GM19043 (cell line): ENCODE data around the gene DSTN.

Experiments
- ATAC-seq: cut with Tn5 transposase; IDR thresholded peaks from one replicate; pipeline ENCODE4 v1.9.1; 2021; ENCODE audit warnings: low read depth; ENCODE audit not compliant: unreplicated experiment

DSTN gene

DNA sequence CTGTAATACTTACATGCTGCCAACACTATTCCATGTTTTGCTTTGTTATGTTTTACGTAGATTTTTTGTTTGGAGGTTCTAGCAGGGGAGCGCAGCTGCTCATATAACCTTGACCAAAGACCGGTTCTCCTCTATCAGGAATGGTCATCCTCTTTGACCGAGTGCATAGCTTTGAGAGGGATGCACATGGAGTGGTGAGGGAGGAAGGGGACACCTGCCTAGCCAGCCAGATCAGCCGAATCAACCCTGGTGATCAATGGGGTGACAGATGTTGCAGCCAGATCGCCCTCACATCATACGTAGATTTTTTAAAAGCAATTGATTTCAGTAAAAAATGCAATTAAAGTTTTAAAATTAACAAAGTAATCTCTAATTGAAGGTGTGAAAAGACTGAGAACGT is 6.3 kb downstream of the DSTN start:
- ATAC-seq = no peak

DNA sequence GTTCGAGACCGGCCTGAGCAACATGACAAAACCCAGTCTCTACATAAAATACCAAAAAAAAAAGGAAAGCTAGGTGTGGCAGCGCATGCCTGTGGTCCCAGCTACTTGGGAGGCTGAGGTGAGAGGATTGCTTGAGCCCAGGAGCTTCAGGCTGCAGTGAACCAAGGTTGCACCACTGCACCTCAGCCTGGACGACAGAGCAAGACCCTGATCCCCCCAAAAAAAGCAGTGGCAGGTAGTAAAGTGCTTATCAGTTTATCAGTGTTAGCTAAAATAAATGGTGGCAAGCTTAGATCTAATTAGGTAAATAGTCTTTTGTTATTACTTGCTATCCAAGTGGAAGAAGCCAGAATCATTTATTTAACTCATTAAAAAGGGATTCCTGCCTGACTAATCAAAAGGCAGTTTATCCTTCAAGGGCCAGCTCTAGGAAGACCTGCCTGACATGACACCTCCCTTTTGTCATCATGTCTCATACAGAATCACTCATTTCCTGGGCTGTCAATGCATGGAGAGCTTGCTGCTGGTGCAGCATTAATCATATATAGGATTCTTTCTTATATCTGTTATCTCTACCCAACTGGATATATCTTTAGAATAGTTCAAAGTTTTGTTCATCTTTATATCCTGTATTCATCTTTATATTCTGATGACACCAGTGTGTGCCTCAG is 9.6 kb downstream of the DSTN start:
- ATAC-seq = no peak

DNA sequence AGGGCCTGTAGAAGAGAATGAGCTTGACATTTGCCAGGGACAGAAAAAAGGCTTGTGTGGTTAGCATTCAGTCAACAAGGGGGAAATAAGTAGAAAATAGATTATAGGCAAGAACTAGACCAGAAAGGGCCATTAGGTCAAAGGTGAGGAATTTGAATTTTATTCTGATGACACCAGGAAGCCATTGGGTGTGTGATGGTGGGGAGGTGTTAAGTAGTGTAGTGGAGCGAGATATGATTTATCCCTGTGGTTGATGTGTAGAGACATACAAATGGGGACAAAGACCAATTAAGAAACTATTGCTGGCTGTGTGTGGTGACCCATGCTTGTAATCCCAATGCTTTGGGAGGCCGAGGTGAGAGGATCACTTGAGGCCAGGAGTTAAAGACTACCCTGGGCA is 11.0 kb downstream of the DSTN start:
- no peak for ATAC-seq

DNA sequence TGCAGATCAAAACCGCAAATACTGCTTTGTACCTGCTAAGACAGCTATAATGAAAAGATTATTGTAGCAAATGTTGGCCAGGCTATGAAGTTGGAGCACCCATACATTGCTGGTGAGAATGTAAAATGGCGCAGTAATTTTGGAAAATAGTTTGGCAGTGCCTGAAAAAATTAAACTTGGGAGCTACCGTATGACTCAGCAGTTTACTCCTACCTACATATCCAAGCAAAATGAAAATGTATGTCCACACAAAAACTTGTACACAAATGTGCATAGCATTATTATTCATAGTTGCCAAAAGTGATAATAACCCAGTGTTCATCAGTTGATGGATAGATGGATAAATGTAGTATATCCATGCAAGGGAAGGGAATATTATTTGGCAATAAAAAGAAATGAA is 13.3 kb downstream of the DSTN start:
- ATAC-seq = no peak

DNA sequence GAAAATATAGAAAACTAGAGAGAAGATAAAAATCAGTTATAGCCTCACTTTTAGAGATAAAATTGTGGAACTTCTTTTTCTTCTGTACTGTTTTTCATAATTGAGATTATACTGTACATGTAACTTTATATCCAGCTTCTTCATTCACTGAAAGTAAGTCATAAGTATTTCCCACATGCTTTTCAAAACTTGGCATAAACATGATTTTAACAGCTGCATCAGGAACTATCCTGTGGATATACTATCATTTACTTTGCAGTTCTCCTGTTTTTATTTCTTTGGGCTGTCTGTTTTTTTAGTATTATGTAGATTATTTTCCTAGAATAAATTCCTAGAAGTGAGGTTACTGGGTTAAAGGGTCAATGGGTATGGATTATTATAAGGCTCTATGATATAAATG is 14.8 kb downstream of the DSTN start:
- ATAC-seq = no peak

DNA sequence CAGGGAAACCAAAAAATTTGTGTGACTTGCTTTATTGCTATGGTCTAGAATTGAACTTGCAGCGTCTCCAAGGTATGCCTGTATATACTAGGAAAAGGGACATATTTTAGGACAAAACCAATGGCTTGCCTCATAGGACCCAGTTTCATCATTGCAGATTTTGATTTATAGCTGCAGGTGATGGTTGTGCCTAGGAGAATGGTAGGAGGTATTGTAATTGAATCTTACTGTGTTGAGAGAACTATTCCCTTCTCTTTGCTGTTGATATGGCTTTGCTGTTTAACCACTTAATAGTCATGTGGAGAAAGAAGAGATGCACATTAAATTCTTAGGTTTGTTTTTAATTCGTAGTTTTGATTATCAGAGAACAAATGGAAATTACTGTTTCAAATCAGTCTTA is 16.4 kb downstream of the DSTN start:
- ATAC-seq = no peak

DNA sequence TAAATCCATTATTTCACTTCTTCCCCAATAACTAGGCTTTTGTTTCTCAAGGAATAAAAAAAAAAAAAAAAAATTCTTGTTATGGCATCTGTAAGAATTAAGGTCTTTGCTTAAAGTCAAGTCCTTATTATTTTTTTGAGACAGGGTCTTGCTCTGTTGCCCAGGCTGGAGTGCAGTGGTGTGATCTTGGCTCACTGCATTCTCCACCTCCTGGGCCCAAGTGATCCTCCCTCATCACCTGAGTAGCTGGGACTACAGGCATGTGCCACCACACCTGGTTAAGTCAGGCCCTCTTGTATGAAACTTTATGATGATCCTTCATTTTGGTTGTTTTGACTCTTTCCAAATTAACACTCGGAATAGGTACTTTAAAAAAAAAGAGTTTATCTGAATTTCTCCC is 17.3 kb downstream of the DSTN start:
- ATAC-seq = no peak

DNA sequence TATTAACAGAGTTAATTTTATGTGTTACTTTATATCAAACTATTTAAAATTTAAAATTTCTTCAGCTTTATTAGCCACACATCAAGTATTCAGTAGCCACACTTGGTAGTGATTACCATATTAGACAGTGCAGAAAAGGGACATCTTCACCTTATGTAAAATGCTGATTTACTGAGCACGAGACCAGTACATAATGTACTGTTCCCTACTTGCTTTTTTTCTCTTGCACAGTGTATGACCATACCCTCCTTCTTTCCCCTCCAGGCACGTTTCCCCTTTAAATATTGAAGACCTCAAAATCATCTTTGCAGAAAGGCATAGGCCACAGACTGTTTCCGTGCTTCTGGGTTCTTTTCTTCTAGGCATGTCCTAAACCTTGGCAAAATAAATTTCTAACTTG is 17.9 kb downstream of the DSTN start:
- no peak for ATAC-seq

DNA sequence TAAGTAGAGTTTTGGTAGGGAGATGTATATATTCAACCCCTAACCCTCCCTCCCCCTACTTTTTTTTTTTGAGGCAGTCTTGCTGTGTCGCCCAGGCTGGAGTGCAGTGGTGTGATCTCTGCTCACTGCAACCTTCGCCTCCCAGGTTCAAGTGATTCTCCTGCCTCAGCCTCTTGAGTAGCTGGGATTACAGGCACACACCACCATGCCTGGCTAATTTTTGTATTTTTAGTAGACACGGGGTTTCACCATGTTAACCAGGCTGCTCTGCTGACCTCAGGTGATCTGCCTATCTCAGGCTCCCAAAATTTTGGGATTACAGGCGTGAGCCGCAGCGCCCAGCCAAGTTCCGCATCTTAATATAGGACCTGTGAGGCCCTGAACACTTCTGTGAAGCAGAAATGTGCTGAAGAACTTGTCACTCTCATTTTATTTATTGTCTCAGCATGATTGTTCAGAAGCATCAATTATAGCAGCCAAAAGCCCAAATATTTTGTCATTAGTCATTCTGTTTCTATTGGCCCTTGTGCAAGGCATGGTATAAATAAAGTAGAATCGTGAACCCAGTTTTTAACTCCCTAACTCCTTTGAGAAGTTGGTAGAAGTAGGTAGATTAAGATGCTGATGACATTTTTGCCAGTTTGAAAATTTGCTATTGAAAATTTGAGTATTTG is 19.4 kb downstream of the DSTN start:
- ATAC-seq = no peak

DNA sequence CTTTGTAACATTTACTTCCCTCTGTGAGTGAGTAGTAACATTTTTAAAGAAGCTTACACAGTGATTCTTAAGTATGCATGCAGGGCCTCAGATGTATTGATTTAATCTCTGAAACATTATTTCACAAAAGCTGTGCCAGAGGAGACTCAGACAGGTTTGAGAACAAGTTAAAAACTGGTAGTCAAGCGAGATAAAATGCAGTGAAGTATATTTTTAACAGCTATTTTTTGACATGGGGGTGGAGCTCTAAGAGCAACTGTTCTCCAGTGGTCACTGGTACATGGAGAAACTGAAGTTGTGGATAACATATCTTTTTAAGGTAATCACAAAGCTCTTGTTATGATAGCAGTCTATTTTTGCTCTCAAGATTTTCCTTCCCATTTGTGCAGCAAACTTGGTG is 20.4 kb downstream of the DSTN start:
- ATAC-seq = no peak

DNA sequence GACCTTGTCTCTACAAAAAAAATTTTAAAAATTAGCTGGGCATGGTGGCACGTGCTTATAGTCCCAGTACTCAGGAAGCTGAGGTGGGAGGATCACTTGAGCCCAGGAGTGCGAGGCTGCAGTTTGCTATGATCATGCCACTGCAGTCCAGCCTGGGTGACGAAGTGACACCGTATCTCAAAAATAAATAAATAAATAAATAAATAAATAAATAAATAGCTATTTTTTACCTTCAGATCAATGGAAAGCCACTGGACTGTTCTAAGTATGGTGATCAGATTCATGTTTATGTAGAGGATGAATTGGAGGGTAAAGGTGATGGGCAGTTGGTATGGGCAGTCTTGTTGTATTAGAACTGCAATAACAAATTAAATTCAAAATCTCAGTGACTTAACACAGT is 24.0 kb downstream of the DSTN start:
- no peak for ATAC-seq

DNA sequence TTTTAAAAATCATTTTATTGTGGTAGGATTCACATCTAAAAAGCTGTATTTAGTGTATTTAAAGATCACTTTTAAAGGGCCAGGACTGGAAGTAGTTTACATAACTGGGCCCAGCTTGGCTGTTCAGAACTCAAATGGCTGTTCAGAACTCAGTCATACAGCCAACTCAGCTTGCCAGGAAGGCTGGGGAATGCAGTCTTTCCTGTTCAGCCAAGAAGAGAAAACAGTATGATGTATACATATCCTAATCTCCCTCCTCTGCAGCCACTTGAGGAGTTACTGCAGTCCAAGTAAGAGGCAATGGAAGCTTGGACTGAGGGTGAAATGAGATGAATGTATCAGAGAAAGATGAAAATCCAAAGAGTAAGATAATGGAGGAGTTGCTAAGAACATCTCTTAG is 24.6 kb downstream of the DSTN start:
- ATAC-seq = no peak

DNA sequence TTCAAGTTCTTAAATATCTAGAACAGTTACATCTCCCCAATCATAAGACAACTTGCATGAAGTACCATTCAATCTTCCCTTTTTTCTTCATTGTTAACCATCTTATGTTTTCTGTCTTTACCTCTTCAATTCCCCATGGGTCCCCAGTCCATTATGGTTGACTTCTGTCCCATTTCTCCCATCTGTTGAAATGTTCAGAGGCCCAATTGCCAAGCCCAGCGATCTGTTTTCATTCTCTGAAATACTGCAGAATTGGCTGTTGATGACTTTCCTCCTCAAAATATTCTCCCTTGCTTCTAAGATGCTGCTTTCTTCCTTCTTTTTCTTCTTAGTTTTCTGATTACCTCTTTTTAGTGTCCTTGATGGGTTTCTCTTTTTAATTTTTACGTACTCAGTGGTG is 26.0 kb downstream of the DSTN start:
- no peak for ATAC-seq

DNA sequence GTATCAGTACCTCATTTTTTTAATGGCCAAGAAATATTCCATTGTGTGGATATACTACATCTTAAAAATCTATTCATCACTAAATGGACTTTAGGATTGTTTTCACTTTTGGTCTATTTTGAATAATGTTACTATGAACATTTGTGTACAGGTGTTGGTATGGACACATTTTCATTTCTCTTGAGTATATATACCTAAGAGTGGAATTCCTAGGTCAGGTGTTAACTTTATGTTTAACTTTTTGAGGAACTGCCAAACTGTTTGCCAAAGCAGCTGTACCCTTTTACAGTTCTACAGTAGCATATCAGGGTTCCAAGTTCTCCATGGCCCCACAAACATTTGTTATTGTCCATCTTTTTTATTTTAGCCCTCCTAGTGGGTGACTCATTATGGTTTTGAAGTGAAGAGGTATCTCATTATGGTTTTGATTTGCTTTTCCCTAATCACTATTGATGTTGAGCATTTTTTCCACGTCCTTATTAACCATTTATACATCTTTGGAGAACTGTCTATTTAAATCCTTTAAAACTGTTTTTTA is 28.2 kb downstream of the DSTN start:
- no peak for ATAC-seq

DNA sequence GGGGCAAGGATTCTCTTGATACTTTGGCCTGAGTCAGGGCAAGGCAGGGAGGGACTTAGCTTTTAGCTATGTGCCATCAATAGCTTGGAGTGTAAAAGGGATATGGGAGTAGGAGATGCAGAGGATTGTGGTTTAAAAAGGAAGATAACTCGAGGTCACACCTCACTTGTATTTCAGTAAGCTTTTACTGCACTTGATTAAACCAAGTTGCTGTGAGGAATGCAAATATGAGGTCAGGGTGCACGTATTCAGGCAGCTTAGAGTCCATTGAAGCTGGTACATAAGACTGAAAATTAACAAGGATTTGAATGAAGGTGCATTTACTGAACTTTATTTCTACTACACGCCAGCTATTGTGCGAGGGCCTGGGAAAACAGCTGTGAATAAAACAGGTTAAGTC is 32.1 kb downstream of the DSTN start:
- no peak for ATAC-seq

DNA sequence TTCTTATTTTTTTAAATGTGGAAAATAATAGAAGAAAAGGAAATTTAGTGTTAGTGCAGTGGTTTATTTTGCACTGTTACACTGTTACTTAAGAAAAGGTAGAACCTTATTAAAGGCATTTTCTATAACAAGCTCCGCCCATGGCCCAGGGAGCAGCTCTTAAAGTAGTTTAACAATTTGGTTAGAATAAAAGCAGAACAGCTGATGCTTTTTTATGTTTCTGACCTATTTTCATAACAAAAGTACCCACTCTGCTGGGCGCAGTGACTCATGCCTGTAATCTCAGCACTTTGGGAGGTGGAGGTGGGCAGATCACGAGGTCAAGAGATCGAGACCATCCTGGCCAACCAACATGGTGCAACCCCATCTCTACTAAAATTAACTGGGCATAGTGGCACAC is 32.6 kb downstream of the DSTN start:
- ATAC-seq = no peak

DNA sequence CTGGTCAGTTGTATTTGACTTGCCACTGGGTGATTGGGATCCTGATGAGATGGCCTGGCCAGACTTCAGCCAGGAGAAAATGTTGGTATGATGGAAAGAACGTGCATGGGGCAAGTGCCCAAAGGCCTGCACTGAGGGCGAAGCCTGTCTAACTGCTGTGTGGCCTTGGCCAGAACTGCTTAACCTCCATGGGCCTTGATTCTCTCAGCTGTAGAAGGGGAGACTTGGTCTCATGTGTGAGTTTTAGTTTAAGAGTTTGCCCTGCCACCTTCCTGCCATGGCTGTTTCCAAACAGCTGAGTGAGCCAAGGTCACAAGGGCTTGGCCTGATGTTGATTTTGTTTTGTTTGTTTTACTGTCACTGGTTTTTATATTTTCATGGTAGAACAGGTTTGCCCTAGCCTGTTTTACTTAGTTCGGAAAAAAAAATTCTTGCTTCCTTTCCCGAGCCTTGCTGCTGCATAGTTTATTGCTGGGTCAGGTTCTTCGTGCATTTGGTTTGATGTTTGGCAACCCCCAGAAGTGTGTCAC is 35.3 kb downstream of the DSTN start:
- no peak for ATAC-seq

DNA sequence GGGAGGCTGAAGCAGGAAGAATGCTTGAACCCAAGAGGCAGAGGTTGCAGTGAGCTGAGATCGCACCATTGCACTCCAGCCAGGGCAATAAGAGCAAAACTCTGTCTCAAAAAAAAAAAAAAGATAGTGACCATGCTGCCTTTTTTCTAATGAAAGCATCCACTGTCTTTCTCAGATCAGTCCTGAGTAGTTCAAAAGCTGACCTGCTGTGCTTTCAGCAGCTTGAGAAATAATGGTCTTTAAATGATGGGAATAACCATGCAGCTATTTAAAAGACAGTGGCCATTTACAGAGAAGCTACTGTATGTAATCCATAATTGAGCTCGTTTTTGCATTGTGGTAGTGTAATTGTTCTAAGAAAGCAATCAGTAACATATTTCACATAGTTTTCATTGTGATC is 36.1 kb downstream of the DSTN start:
- ATAC-seq = no peak

DNA sequence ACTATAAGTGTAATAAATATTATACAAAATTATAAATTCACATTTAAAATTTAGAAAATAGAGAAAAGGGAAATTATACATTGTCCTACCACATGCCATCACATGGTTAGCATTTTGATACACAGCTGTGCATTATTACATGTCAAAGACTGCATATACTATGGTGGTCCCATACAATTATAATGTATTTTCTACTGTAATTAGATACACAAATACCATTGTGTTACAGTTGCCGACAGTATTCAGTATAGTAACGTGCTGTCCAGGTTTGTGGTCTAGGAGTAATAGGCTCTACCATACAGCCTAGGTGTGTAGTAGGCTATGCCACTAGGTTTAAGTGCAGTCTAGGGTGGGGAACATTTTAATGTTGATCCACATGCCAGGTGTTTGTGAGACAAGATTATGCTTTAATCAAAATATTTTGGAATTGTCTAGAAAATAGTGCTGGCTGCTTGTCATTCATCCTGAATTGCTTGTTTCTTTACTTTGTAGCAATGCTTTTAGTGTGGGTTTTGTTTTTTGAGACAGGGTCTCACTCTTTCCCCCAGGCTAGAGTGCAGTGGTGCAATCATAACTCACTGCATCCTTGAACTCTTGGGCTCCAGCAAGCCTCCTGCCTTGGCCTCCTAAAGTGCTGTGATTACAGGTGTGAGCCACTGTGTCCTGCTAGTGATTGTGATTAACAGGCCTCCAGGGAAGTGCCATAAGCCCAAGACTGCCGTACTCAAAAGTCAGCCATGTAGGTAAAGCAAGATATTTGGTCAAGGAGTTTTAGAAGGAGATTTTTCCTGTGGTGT is 39.0 kb downstream of the DSTN start:
- no peak for ATAC-seq

DNA sequence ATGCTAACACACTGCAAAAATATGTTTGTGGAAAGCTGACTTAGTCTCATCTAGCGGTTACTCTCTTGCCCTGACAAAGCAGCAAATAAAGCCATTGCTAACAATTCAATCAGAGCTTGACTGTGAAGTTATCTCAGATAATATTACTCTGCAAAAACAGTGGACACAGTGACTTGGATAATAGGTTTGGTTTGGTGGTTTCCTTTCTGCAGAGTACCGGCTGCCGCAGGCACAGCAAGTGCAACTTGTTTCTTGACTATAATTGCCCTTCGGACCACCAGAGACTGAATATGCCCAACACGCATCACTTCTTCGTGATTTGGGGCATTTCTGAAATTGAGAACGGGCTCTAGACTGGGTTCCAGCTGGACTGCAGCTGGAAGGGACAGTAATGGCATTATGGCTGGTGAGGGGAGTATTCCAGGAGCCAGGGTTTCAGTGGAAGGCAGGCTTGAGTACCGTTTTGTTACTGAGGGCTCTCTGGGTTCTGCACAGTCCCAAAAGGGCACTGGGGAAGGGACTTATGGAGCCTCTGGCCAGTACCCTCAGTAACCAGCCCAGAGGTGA is 40.0 kb downstream of the DSTN start:
- ATAC-seq = no peak
